NCI-H187 (cell line): ENCODE results near the gene OSBPL10.
"Not testable (repeated sequence)": the region's sequence is repeated elsewhere in the genome, so short reads cannot be mapped to it uniquely, and the experiment has no call there.

Experiments
- DNase-seq, 2 experiments: peaks; one replicate each; lab custom pipeline; 2025; lab: John Stamatoyannopoulos, UW

Gene OSBPL10

DNA sequence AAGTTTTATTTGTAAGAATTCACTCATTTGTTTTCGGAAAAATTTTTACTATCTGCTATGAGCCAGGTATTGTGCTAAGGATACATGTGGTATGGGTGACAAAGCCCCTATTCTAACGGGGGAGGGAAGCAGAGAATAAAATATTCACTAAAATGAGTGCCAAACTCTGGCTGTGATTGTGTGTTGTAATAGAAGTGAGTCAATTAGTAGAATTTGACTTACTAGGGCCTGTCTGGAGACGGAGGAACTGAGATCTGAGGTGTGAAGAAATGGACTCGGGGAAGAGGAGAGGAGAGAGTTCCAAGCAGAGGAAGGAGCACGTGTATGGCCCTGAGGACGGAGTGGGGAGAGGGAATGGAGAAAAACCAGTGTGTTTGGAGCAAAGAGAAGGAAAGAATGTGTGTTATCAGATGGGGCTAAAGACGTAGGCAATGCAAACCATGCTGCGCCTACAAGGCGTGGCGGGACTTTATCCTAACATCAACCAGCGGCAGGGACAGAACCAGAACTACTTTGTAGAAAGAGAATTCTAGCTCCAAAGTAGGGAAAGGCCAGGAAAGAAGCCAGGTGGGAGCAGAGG is 89.1 kb downstream of the OSBPL10 start:
- DNase-seq = no peak

DNA sequence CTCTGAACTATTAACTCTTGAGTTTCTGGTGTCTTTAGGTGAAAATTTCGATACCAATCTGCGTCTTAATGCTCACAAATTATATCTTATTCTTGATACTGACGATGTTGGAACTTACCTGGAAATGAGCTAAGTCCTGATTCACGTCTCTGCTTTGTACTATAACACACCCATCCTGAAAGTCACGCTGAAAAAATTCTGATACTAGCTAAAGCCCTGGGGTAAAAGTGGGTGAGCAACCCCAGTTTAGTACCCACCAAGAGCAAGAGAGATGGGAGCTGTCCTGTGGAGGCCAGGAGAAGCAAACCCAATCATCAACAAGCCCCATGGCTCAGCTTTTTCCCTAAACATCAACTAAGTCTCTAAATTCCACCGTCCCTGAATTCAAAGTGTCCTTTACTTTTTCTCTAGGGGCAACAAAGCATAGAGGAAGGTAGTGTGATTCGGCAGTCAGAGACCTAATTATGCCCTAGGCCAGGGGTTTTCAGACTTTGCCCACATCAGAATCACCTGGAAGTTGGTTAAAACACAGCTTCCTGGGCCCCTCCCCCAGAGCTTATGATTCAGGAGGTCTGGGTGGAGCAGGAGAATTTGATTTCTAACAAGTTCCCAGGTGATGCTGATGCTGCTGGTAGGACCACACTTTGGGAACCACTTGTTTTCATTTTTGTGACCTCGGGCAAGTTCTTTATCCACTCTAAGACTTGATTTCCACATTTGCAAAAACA is 90.2 kb downstream of the OSBPL10 start:
- no peak for DNase-seq

DNA sequence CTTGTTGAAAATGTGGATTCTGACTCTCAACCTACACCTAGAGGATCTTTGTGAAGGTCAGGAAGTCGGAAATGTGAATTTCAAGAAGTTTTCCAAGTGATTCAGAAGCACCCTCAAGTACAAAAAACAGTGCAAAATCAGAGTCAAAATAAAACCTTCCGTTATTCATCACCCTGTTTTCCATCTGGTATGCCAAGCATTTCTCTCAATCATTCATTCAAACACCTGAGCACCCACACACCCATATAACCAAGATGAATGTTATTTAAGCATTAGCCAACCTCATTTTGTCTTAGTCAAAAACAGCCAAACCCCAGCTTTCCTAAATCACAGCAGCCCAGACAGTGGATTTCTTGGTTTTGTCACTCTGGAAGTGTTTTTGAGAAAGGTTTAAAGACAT is 91.1 kb downstream of the OSBPL10 start:
- DNase-seq = no peak

DNA sequence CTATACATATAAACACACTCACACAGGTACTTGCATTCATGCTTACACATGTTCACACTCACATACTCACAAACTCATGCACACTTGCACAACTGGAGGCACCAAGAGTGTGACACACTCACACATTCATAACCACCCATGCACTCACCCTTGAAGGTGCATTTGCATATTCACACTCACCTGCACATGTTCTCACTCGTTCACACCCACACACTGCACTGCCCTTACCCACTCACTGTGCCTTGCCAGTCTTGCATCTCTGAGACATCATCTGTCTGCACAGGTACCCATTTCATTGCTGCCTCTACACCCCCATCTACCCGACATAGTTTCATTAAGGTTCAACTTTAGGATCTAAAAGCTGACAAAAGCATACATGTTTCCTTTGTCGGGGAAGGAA is 95.8 kb downstream of the OSBPL10 start:
- DNase-seq = no peak

DNA sequence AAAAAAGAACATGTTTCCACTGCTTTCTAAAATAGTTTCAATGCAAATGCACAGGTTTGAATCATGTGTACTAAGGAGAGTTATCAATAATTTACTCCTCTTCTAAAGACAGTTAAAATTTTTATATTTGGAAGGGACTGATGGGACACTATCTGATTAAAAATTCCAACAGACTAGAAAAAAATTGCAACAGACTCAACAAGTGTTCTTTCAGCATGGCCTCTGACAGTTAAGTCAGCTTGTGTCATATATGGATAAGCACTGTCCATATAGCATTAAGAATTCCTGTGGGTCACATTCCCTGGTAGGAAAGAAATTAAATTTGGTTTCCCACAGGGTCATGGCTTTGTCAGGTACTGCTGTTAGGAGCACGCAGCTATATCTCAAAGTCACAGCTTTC is 96.8 kb downstream of the OSBPL10 start:
- no peak for DNase-seq

DNA sequence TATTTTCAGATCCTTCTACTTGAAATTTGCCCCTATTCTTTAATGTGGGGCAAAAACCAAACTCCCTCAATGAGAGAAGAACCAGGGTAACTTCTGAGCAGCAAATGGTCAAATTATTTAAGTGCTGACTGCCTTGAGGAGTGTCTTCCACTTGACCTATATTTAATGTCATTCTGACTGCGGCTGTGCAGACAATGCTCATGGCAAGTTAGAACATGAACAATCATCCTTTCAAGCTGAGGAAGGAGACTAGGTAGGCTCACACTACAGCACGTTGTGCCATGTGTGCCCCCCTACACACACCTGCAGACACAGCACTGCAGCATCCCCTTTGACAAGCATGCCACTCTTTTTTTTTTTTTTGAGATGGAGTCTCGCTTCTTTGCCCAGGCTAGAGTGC is 98.2 kb downstream of the OSBPL10 start:
- DNase-seq = no peak

DNA sequence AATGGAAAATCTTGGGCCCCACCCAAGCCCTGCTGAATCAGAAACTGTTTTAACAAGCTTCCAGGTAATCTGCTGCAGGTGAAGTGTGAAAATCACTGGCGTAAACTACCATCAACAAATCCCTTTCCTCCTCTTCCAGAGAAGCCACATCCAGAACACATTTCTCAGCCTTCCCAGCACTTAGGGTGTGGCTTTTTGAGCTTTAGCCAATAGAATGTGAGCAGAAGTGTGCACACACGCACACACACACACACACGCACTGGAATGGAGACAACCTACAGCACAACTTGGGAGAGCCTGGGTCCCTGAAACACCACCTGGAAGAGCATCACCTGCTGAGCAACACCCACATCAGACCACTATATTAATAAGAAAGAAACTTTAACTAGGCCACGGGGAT is 98.6 kb downstream of the OSBPL10 start:
- no peak for DNase-seq

DNA sequence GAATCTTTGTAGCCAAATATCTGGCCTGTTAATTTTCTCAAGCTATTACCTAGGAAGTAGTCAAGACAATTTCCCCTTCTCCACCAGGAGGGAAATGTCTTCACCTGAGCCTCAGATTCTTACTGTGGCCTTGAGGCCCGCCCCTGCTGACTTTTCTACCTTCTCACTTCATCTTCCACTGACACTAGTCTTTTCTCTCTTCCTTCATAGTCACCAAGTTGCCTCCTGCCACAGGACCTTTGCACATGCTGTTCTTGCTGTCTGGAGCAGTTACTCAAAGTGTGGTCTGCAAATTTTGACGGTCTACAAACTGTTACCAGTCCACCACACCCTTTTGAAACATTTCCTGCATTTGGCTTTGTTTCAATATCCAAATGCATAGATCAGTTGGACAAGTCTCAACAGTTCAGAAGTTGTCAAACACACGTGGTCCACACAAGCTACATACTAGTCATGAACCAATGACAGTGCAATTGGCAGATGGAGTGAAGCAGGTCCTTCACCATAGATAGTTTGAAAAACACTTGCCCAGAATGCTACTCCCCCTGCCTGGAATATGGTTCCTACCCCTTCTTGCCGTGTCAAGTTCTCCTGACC is 100.5 kb downstream of the OSBPL10 start:
- no peak for DNase-seq

DNA sequence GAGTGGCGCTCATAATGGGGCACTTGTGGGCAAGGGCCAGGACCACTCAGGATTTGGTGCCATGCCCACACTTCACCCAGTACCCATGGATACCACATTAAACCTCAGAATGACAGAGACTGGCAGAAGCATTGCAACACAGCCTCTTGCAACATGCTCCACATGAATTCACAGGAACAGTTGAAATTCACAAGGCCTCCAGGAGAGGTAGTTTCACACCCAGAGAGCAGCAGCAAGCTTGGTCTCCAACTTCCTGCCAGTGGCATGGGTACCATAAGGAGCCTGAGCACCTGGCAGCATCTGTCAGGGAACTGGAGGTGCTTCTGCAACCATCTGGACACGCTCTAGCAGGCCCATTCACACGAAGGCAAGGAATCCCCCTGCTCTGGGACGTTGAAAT is 101.0 kb downstream of the OSBPL10 start:
- no peak for DNase-seq

DNA sequence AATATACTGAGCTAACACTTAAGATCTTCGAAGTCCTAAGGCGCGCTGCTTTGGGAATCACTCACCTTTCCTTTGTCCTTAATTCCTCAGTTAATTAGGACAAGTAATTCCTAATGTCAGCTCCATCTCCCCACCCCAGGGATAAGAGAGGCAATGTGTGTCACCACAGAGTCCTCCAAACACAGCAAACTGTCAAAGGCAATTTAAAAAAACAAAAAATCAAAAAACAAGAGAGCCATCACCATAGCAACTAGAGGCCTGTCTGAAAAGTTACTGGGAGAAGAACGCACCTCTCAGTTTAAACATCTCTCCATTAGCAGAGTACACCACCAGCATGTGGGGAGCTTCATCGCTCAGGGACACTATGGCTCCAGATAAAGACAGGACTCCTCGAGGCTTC is 101.7 kb downstream of the OSBPL10 start:
- DNase-seq = no peak

DNA sequence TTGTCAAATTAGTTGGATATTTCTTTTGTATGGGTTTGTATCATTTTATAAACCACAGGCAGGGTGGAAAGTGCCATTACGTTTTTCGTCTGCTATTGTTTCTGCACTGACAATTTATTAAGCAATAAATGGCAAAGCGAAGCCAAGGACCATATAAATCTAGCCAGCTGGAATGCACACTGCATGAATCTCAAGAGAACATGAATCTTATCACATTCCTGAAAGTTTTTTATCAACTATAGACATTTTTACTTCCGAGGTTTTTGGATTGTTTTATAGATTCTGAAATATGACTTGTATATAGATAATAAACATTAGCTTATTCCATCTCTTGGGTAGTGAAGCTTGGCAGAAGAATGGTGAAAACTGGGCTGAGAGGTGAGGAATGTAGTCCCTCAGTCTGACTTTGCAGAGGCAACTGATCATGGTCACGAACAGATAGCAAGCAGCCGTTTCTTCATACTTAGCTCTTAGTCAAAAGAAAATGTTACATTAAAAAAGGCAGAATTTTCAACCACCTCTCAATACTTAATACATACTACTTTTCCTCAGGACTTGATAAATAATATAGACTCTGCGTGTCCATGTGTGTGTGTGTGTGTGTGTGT is 102.7 kb downstream of the OSBPL10 start:
- no peak for DNase-seq

DNA sequence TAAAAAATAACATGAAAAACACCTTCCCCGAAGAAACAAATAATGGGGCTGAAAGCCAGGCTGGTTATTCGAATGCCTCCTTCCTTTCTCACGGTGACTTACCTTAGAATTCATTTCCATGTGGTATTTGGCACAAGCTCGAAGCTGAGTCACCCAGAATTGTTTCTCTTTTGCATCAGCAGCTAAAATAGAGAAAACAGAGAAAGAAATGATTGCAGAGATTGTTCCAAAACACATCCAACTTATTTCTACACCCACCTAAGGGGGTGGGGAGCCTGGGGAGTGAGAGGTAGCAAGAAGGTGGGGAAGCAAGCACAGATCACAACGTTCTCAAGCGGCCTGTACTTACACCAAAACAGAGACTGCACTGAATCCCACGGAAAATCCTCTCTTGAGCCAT is 104.7 kb downstream of the OSBPL10 start:
- no peak for DNase-seq

DNA sequence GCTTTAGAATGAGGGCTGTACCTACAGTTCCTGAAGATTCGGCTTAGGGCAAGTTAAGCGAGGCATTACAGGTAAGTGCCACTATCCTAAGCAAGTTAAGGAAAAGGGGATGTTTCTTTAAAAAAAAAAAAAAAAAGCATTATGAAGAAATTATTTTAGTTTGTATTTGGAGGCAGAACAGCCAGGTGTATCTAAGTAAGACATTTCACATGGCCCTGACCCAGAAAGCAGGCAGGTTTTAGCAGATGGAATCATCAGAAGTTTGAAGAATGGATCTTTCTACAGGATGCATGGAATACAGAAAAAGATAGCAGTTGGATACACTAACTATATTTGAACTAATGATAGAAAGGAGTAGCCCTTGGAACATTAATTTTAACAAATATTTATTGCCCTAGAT is 105.6 kb downstream of the OSBPL10 start:
- no peak for DNase-seq

DNA sequence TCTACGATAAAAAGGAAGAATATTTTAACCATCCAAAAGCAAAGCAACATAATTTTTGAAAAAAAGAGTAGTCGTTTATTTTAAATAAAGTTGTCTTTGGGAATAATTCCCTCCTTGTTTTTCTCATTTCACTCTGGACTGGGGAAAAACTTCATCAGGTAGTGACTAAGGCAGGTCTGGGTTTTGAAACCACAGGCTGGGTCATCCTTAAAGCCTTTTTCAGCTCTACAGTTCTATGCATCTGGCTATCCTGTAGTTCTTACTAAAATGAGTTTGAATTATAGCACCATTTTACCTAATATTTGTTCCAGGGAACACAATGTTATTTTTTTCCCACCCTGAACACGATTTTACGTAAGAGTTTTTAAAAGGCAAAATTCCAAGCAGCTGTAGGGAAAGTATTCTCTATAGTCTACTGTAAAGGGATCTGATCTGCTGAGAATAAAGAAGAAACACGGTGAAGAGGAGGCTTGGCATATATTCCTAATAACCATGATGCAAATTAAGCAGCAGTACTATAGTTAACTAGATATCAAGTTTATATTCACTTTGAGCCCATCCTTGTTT is 107.7 kb downstream of the OSBPL10 start:
- no peak for DNase-seq

DNA sequence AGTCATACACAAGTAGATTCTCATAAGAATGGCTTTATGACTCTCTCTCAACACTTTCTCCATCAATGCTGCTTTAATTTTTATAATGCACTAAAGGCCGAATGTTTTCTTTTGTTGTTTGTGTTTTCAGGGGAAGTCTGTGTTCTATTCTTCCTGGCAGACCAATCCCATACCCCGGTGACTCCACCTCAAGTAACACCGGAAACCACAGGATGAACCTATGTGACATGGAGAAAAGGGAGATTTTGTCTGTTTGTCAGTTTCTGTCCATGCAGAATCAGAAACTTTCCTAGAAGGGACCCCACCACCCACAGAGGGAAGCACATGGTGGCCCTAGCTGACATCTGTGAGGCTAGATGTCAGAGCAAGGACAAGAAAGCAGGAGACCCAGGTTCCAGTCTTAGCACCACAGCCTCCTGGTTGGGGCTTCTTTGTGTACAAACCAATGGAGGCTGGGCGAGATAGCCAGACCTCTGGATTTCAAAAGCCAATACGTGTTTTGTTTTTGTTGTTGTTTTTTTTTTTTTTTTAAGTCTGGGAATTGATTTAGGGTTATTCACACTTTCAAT is 109.0 kb downstream of the OSBPL10 start:
- no peak for DNase-seq

DNA sequence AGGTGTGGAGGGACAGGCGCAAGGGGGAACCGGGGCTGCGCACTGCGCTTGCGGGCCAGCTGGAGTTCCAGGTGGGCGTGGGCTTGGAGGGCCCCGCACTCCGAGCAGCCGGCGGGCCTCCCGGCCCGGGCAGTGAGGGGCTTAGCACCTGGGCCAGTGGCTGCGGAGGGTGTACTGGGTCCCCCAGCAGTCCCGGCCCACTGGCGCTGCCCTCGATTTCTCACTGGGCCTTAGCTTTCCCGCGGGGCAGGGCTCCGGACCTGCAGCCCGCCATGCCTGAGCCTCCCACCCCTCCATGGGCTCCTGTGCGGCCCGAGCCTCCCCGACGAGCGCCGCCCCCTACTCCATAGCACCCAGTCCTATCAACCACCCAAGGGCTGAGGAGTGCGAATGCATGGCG is 111.0 kb downstream of the OSBPL10 start:
- DNase-seq = not testable (repeated sequence)

DNA sequence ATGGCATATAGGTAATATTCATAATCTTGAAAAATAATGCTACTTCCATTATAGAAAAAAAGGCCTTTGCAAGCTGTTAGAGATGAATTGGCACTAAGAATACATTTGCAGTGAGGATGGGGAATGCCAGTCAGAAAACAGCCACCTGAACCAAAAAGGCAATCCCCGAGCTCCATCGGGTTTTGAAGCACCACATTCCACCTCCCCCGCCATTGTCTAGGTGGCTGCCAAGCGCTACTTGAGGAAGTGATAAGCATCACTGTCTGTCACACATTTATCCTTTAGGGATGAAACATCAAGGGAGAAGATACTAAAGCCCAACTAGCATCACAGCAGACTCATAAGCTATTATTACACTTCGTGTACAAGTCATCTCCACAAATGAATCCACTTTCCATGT is 112.8 kb downstream of the OSBPL10 start:
- DNase-seq = no peak

DNA sequence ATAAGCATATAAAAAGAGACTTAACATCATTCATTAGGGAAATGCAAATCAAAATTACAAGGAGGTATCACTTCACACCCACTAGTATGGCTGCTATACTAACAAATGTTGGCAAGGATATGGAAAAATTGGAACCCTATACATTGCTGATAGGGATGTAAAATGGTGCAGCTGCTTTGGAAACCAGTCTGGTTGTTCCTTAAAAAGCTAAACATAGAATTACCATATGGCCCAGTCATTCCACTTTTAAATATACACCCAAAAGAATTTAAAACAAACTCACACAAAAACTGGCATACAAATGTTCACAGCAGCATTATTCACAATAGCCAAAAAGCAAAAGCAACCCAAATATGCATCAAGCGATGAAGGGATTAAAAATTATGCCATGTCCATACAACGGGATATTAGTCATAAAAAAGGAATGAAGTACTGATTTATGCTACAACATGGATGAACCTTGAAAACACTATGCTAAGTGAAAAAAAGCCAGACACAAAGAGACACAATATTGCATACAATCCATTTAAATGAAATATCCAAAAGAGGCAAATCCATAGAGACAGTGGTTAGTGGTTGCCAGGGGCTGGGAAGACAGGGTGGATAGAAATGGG is 118.3 kb downstream of the OSBPL10 start:
- no peak for DNase-seq

DNA sequence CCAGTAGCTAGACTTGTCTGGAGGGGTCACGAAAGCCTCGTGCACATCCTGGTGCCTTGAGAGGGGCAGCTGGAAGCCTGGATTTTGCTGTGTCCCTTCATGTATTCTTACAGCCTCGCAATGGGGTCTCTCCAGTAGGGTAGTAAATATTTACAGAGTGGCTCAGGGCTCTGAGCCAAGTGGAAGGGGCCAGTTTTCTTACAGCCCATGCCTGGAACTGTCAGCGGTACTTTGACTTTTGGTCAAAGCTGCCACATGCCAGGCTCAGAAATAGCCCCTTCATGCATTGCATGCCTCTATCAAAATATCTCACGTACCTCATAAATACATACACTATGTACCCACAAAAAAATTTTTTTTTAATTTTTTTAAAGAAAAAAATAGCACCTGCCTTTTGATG is 119.2 kb downstream of the OSBPL10 start:
- no peak for DNase-seq

DNA sequence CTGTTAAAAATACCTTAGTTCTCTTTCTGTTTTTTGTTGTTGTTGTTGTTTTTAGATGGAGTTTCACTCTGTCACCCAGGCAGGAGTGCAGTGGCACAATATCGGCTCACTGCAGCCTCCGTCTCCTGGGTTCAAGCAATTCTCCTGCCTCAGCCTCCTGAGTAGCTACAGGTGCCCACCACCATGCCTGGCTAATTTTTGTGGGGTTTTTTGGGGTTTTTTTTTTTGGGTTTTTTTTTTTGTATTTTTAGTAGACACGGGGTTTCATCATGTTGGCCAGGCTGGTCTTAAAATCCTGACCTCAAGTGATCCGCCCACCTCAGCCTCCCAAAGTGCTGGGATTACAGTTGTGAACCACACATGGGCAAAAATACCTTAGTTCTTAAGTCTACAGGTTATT is 120.4 kb downstream of the OSBPL10 start:
- not testable (repeated sequence) for DNase-seq

DNA sequence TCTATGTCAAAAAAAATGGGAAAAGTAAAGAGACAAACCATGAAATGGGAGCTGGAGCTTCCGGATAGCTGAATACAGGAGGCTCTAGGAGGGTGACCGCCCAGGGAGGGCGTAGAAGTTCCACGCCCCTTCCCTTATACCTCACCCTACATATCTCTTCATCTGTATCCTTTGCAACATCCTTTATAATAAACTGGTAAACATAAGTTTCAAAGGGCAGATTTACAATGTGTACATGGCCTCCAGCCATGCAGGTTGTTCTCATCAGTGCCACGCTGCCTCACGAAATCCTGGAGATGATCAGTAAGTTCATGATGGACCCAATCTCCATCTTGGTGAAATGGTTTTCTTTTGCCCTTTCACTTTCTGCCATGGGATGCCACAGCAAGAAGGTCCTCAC is 121.8 kb downstream of the OSBPL10 start:
- DNase-seq = no peak

DNA sequence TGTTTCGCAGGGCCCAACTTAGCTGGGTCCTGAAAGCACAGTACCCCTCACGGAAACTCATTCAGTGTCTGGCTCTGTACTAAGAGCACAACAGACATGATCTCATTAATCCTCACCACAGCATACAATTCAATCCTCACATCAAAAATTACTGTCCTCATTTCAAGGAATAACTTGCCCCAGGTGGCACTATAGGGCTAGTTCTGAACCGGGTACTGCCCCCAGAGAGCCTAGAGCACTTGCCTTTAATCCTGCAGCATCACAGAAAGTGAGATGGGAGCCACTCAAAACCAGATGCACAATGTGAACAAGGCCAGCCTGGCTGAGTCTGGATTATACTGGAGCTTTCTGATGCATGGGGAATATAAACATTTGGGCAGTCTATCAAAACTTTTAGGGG is 122.6 kb downstream of the OSBPL10 start:
- DNase-seq = no peak
